NCI-H345 (cell line): ENCODE measurements around the gene HJV.

Experiments
- DNase-seq: peaks from one replicate; lab custom pipeline; 2025; lab: John Stamatoyannopoulos, UW

Gene HJV

GRCh38 chr1:145993618-145994390, 27.7 kb downstream of the HJV start:
- DNase-seq = no peak

- DNase-seq = no peak
Measured at GRCh38 chr1:145992958-145993617, 28.4 kb downstream of the HJV start.

- no peak for DNase-seq
Measured at GRCh38 chr1:145992502-145992936, 29.0 kb downstream of the HJV start.

GRCh38 chr1:145991735-145992412, 29.7 kb downstream of the HJV start:
- DNase-seq = peak; percentile 55

GRCh38 chr1:145990249-145990855, 31.2 kb downstream of the HJV start:
- peak; percentile 61 for DNase-seq

- no peak for DNase-seq
Measured at GRCh38 chr1:145988773-145989172, 32.8 kb downstream of the HJV start.

GRCh38 chr1:145987926-145988325, 33.6 kb downstream of the HJV start:
- DNase-seq = no peak

- DNase-seq = no peak
Measured at GRCh38 chr1:145986551-145986950, 35.0 kb downstream of the HJV start.

GRCh38 chr1:145985502-145986439, 35.8 kb downstream of the HJV start:
- peak; percentile 55 for DNase-seq

- DNase-seq = no peak
Measured at GRCh38 chr1:145985129-145985501, 36.4 kb downstream of the HJV start.

GRCh38 chr1:145983960-145984830, 37.3 kb downstream of the HJV start:
- no peak for DNase-seq

GRCh38 chr1:145983206-145983675, 38.3 kb downstream of the HJV start:
- DNase-seq = no peak

- DNase-seq = no peak
Measured at GRCh38 chr1:145982010-145982723, 39.4 kb downstream of the HJV start.

- DNase-seq = no peak
Measured at GRCh38 chr1:145980457-145980994, 41.0 kb downstream of the HJV start.

GRCh38 chr1:145979746-145980456, 41.6 kb downstream of the HJV start:
- no peak for DNase-seq

- peak; percentile 100 for DNase-seq
Measured at GRCh38 chr1:145978854-145979745, 42.4 kb downstream of the HJV start.

GRCh38 chr1:145978471-145978853, 43.1 kb downstream of the HJV start:
- DNase-seq = no peak
